Smooth muscle cell (in vitro differentiated cells): ENCODE measurements around the gene MARK3. TPM values are rescaled to one million over a fixed set of nuclear protein-coding genes. Genes with fewer than 3 reads are reported as not detected.

Experiments
- DNase-seq: peaks from one replicate; lab custom pipeline; 2025; ENCODE audit not compliant: unreplicated experiment; lab: John Stamatoyannopoulos, UW
- H2AFZ ChIP-seq: fragments of 200-600 bp; sonication (generic); 2 replicates; pipeline ENCODE4 v1.6.0; 2016; ENCODE audit warnings: antibody characterized with exemption, low read depth, mild to moderate bottlenecking
- H3F3A ChIP-seq: fragments of 200-600 bp; sonication (generic); 2 replicates; pipeline ENCODE4 v1.6.0; 2017; ENCODE audit warnings: antibody characterized with exemption, low read depth
- H3K27ac ChIP-seq: fragments of 200-600 bp; sonication (generic); 2 replicates; pipeline ENCODE4 v1.5.1; 2016; ENCODE audit warnings: low read depth, mild to moderate bottlenecking
- H3K27me3 ChIP-seq: fragments of 200-600 bp; sonication (generic); 2 replicates; pipeline ENCODE4 v1.6.1; 2016; ENCODE audit warnings: low read depth, mild to moderate bottlenecking
- H3K36me3 ChIP-seq: fragments of 200-600 bp; sonication (generic); 2 replicates; pipeline ENCODE4 v1.5.1; 2016; ENCODE audit warnings: low read depth
- H3K4me1 ChIP-seq: fragments of 200-600 bp; sonication (generic); 2 replicates; pipeline ENCODE4 v1.5.1; 2016; ENCODE audit warnings: low read depth
- H3K4me2 ChIP-seq: fragments of 200-600 bp; sonication (generic); 2 replicates; pipeline ENCODE4 v1.6.0; 2016; ENCODE audit warnings: mild to moderate bottlenecking
- H3K4me3 ChIP-seq: fragments of 200-600 bp; sonication (generic); 2 replicates; pipeline ENCODE4 v1.5.1; 2016; ENCODE audit warnings: mild to moderate bottlenecking
- H3K79me2 ChIP-seq: fragments of 200-600 bp; sonication (generic); 2 replicates; pipeline ENCODE4 v1.6.0; 2016; ENCODE audit warnings: low read depth, mild to moderate bottlenecking
- H3K9ac ChIP-seq: fragments of 200-600 bp; sonication (generic); 2 replicates; pipeline ENCODE4 v1.6.0; 2016; ENCODE audit warnings: low read depth
- H3K9me3 ChIP-seq: fragments of 200-600 bp; sonication (generic); replicated peaks from 2 replicates; pipeline ENCODE4 v1.5.1; 2016; ENCODE audit warnings: low read depth
- H4K20me1 ChIP-seq: fragments of 200-600 bp; sonication (generic); 2 replicates; pipeline ENCODE4 v1.6.0; 2016; ENCODE audit warnings: low read depth
- CTCF ChIP-seq: fragments of 200-600 bp; sonication (generic); IDR thresholded peaks from 2 replicates; pipeline ENCODE4 v1.5.1; 2017; ENCODE audit warnings: borderline replicate concordance, mild to moderate bottlenecking, antibody characterized with exemption; ENCODE audit not compliant: insufficient read depth, poor library complexity, severe bottlenecking
- WGBS: methylation state at CpG from one replicate; pipeline ENCODE4 v1.1.7; 2016; ENCODE audit warnings: low lambda C conversion rate; 5-methylcytosine and 5-hydroxymethylcytosine counted together
- polyA plus RNA-seq: library from polyadenylated mRNA; unstranded; fragments of >200 nt; fragmentation: Nextera tagmentation; extraction: Ambion mirVana; gene quantifications from 2 replicates; pipeline ENCODE4 v1.2.1, GENCODE V29; 2016
- total RNA-seq: library from RNA; depleted of rRNA; stranded (reverse); fragments of >200 nt; gene quantifications from 2 replicates; pipeline ENCODE4 v1.2.3, GENCODE V29; 2014

The MARK3 gene
- total and polyA plus RNA-seq, 2 experiments from 2014 or later, result 63.2 to 68.4 TPM

GRCh38 chr14:103374121-103374520 is 11.1 kb upstream of the MARK3 start:
- H3K27ac ChIP-seq, result no peak overlapping the region
- H4K20me1 ChIP-seq, result no peaks in the 10 kb centered on the region
- H3K4me3 ChIP-seq, result no peak overlapping the region
- no peak overlapping the region for H3K9ac ChIP-seq
- no peaks in the 10 kb centered on the region for H3K9me3 ChIP-seq
- H3K27me3 ChIP-seq, result no peaks in the 10 kb centered on the region
- H3K79me2 ChIP-seq, result no peaks in the 10 kb centered on the region
- no peaks in the 10 kb centered on the region for H3K36me3 ChIP-seq
- H2AFZ ChIP-seq, result no peak overlapping the region
- no peak for TF ChIP-seq CTCF
- WGBS, result 94% methylated on average over 11 of the region's 11 CpGs
- DNase-seq, result no peak
- no peaks in the 10 kb centered on the region for H3K4me1 ChIP-seq
- no peak overlapping the region for H3K4me2 ChIP-seq
- H3F3A ChIP-seq, result no peaks in the 10 kb centered on the region

- H3K27ac ChIP-seq, result no peak overlapping the region
- DNase-seq, result no peak
- H3K36me3 ChIP-seq, result no peaks in the 10 kb centered on the region
- no peaks in the 10 kb centered on the region for H3K79me2 ChIP-seq
- H3K4me1 ChIP-seq, result no peaks in the 10 kb centered on the region
- peaks cover 3% of the 10 kb centered on the region for H3F3A ChIP-seq
- WGBS, result 75% methylated on average over 2 of the region's 2 CpGs
- no peak overlapping the region for H3K9ac ChIP-seq
- no peak overlapping the region for H2AFZ ChIP-seq
- TF ChIP-seq CTCF, result no peak
- H3K4me2 ChIP-seq, result no peak overlapping the region
- H3K4me3 ChIP-seq, result no peak overlapping the region
- no peaks in the 10 kb centered on the region for H4K20me1 ChIP-seq
- no peaks in the 10 kb centered on the region for H3K27me3 ChIP-seq
- no peaks in the 10 kb centered on the region for H3K9me3 ChIP-seq
Measured at GRCh38 chr14:103377522-103378037, 7.6 kb upstream of the MARK3 start.

GRCh38 chr14:103378038-103378854 is 7.0 kb upstream of the MARK3 start:
- Histone ChIP-seq H3K79me2 (no peaks in the 10 kb centered on the region), H3F3A (peaks cover 3% of the 10 kb centered on the region), H3K27ac (no peak overlapping the region), H3K36me3 (no peaks in the 10 kb centered on the region), H3K9me3 (no peaks in the 10 kb centered on the region), H3K9ac (no peak overlapping the region), H4K20me1 (no peaks in the 10 kb centered on the region), H3K4me1 (no peaks in the 10 kb centered on the region), H3K4me2 (no peak overlapping the region), H3K4me3 (no peak overlapping the region), H2AFZ (no peak overlapping the region), H3K27me3 (no peaks in the 10 kb centered on the region)
- 90% methylated on average over 14 of the region's 14 CpGs for WGBS
- DNase-seq, result no peak
- no peak for TF ChIP-seq CTCF
